Activated CD4-positive, alpha-beta memory T cell treated with anti-CD3 and anti-CD28 coated beads, Interleukin-2, amount 10 ng/mL, durations not matched to agents 7 days and 5 days (primary cell): ENCODE measurements around the gene SEC14L5. TPM values are rescaled to one million over a fixed set of nuclear protein-coding genes. Genes with fewer than 3 reads are reported as not detected.
A peak's percentile ranks its signal among the peaks of the same experiment; 100 is the strongest.
"Not testable (repeated sequence)": the region's sequence is repeated elsewhere in the genome, so short reads cannot be mapped to it uniquely, and the experiment has no call there.

Experiments used
- CTCF ChIA-PET: fragments of 350-600 bp; sonication (Branson Sonifier 250); formaldehyde crosslinking; loops from one replicate; lab custom pipeline; 2021; ENCODE audit warnings: antibody characterized with exemption, inconsistent platforms; lab: Charles Lee
- POLR2A ChIA-PET: fragments of 350-600 bp; sonication (Branson Sonifier 250); formaldehyde crosslinking; loops from one replicate; lab custom pipeline; 2021; ENCODE audit warnings: antibody characterized with exemption; lab: Charles Lee
- DNase-seq: peaks from one replicate; pipeline ENCODE4 v3.0.0-alpha.2; 2020
- H3K27ac Mint-ChIP-seq: one replicate; pipeline ENCODE4 v1.8.0; 2021; ENCODE audit warnings: mild to moderate bottlenecking, mixed read lengths
- H3K27me3 Mint-ChIP-seq: one replicate; pipeline ENCODE4 v1.8.0; 2021; ENCODE audit warnings: mixed read lengths
- H3K36me3 Mint-ChIP-seq: one replicate; pipeline ENCODE4 v1.8.0; 2021; ENCODE audit warnings: low read depth, mixed read lengths
- H3K4me1 Mint-ChIP-seq: one replicate; pipeline ENCODE4 v1.8.0; 2021; ENCODE audit warnings: mixed read lengths
- H3K4me3 Mint-ChIP-seq: one replicate; pipeline ENCODE4 v1.8.0; 2021; ENCODE audit warnings: mild to moderate bottlenecking, mixed read lengths
- H3K9me3 Mint-ChIP-seq: one replicate; pipeline ENCODE4 v1.8.0; 2021; ENCODE audit warnings: mixed read lengths
- total RNA-seq, 2 experiments: library from RNA; stranded (reverse); gene quantifications; one replicate each; pipeline ENCODE4 v1.2.3, GENCODE V29; 2021

Gene SEC14L5
- total RNA-seq, 2 experiments from 2014 or later, result 0.03 TPM; not detected in 1

DNA sequence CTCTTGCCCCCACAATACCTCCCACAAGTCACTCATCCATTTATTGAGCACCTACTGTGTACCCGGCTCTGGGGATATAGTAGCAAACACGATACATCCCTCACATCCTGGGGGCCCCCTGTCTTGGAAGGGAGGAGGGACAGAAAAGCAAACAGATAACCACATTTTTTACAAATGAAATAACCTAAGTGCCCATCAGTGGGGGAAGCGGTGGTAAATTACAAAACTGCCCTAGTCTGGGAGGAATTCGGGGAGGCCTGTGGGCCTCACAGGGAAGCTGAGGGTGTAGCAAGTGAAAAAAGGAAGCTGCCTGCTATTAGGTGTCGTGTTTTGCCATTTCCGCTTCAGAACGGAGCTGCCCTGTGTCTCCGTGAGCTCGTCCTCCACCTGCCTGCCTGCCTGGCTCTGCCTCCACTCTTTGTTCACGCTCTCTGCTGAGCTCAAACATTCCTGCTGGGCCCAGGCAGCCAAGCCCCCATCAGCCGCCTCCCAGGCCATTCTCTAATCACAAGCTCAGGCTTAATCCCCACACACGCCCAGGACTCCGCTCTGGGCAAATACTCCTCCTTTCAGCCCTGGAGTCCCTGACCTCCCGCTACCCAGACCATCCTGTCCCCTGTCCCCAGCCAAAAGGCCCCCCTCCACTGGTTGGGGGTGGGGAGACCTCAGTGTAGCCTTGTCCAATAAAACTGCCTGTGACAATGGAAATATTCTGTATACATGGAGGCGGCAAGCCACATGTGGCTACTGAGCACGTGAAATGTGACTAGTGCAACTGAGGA, 10.2 kb upstream of the SEC14L5 start:
- peaks cover 8% of the 10 kb centered on the region for H3K27me3 Mint-ChIP-seq
- ChIA-PET CTCF (interaction anchor here (0.9 kb wide), 1 partner anchor 9 kb away, joined by 4 read pairs; no protein-coding TSS in a partner anchor), POLR2A (no interaction called here)
- no peak overlapping the region for H3K4me3 Mint-ChIP-seq
- no peak overlapping the region for H3K27ac Mint-ChIP-seq
- H3K4me1 Mint-ChIP-seq, result peaks cover 1% of the 10 kb centered on the region
- no peak for DNase-seq
- H3K36me3 Mint-ChIP-seq, result no peaks in the 10 kb centered on the region
- no peaks in the 10 kb centered on the region for H3K9me3 Mint-ChIP-seq

DNA sequence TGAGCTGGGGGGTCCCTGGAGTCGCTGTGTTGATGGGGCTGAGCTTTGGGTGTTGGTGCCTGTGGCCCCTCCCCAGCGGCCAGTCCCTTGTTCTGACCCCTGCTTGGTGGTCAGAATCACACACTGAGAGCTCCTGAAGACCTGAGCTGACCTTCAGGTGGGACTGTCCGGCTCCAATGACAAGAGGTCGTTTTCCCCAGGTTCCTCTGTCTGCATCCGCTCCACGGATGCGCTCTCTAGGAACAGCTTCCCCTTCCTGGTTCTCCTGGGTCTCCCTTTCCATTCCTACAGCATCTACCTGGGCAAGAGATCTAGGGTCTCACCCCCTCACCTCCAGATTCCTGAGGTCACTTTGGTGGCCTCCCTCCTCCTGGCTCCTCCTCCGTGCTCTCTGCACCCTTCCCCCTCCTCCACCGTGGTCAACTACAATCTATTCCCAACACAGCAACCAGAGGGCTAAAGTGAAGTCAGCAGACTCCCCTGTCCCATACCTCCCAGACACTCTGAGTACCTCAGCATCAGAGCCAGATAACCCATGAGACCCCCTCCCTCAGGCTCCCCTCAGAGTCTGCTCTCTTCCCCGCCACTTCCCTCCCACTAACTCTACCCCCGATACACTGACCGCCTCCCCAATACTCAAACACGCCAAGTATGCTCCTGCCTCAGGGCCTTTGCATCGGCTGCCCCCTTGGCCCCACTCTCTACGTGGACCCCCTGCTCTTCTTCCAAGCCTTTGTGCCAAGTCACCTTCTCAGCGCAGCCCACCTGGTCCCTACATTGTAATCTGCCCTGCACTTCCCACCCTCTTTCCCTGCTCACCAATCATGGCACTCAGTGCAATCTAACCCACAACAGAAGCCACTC, 9.0 kb upstream of the SEC14L5 start:
- no peak for DNase-seq
- Mint-ChIP-seq H3K4me3 (no peak overlapping the region), H3K27me3 (peaks cover 9% of the 10 kb centered on the region), H3K27ac (no peak overlapping the region), H3K36me3 (no peaks in the 10 kb centered on the region), H3K9me3 (no peaks in the 10 kb centered on the region), H3K4me1 (peaks cover 1% of the 10 kb centered on the region)
- POLR2A ChIA-PET, result no interaction called here
- CTCF ChIA-PET, result no interaction called here

DNA sequence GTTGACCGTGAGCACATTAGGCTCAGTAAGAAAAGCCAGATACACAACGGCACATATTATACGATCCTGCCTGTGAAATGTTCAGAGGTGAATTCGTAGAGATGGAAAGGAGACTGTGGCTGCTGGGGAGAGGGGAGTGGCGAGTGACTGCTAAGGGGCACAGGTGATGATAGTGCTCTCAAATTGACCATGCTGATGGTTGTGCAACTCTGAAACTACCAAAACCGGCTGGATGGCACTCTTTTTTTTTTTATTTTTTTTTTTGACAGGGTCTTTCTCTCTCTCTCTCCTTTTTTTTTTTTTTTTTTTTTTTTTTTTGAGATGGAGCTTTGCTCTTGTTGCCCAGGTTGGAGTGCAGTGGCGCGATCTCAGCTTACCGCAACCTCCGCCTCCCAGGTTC, 8.1 kb upstream of the SEC14L5 start:
- peaks cover 11% of the 10 kb centered on the region for H3K27me3 Mint-ChIP-seq
- H3K27ac Mint-ChIP-seq, result no peak overlapping the region
- peaks cover 1% of the 10 kb centered on the region for H3K4me1 Mint-ChIP-seq
- ChIA-PET CTCF (no interaction called here), POLR2A (no interaction called here)
- H3K4me3 Mint-ChIP-seq, result no peak overlapping the region
- H3K9me3 Mint-ChIP-seq, result no peaks in the 10 kb centered on the region
- no peaks in the 10 kb centered on the region for H3K36me3 Mint-ChIP-seq
- DNase-seq, result no peak

DNA sequence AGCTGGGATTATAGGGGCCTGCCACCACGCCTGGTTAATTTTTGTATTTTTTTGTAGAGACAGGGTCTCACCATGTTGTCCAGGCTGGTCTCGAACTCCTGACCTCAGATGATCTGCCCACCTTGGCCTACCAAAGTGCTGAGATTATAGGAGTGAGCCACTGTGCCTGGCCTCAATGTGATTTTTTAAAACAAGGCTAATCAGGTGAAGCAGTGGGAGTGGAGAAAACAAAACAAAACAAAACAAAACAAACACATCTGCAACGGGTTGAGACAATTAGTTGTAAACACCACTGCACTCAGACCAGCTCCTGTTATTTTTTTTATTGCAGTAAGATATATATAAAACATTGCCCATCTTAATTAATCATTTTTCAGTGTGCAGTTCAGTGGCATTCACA, 6.5 kb upstream of the SEC14L5 start:
- H3K36me3 Mint-ChIP-seq, POLR2A ChIA-PET, H3K9me3 Mint-ChIP-seq, CTCF ChIA-PET, H3K4me1 Mint-ChIP-seq, DNase-seq, H3K27ac Mint-ChIP-seq, H3K4me3 Mint-ChIP-seq: not testable (repeated sequence)
- peaks cover 21% of the 10 kb centered on the region for H3K27me3 Mint-ChIP-seq

DNA sequence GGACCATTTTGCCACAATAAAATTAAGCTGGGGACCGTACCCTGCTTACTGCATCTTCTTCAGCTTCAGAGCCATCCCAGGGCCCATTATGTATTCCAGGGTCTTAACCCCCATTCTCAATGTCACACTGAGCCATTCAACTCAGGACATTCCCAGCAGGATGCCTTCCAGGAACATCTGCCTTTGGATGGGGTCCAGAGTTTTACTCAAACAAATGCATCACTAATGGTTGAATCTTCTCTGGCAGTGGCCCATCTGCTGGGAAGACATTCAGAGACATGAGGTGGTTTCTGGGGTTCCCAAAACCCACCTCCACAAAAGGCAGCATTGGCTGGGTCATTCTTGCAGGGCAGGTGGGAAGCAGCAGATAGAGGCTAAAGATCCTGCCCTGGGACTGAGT, 3.4 kb upstream of the SEC14L5 start:
- Mint-ChIP-seq H3K9me3 (no peaks in the 10 kb centered on the region), H3K36me3 (no peaks in the 10 kb centered on the region), H3K27ac (no peak overlapping the region), H3K4me3 (no peak overlapping the region), H3K27me3 (peaks cover 30% of the 10 kb centered on the region), H3K4me1 (peaks cover 19% of the 10 kb centered on the region)
- no peak for DNase-seq
- POLR2A ChIA-PET, result no interaction called here
- CTCF ChIA-PET, result interaction anchor here (0.7 to 1.2 kb wide), 2 partner anchors 153 to 545 kb away, joined by 3 to 4 read pairs; no protein-coding TSS in a partner anchor

DNA sequence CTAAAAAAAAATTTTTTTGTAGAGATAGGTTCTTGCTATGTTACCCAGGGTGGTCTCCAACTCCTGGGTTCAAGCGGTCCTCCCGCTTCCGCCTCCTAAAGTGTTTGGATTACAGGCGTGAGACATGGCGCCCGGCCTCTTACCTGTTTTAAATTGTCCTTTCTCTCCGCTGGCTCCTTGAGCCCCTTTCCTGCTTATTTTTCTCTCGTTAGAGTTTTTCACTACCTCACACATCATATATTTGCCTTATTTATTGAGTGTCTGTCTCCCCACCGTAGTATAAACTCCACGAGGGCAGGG, 760 bp upstream of the SEC14L5 start:
- DNase-seq, result no peak
- ChIA-PET CTCF (interaction anchor here (0.8 to 1.5 kb wide), 3 partner anchors 9 to 451 kb away, joined by 3 to 4 read pairs (median 3); no protein-coding TSS in a partner anchor), POLR2A (no interaction called here)
- H3K4me3 Mint-ChIP-seq, result peak overlapping the region; percentile 76
- peaks cover 32% of the 10 kb centered on the region for H3K27me3 Mint-ChIP-seq
- no peaks in the 10 kb centered on the region for H3K36me3 Mint-ChIP-seq
- no peak overlapping the region for H3K27ac Mint-ChIP-seq
- H3K4me1 Mint-ChIP-seq, result peaks cover 19% of the 10 kb centered on the region
- H3K9me3 Mint-ChIP-seq, result no peaks in the 10 kb centered on the region

DNA sequence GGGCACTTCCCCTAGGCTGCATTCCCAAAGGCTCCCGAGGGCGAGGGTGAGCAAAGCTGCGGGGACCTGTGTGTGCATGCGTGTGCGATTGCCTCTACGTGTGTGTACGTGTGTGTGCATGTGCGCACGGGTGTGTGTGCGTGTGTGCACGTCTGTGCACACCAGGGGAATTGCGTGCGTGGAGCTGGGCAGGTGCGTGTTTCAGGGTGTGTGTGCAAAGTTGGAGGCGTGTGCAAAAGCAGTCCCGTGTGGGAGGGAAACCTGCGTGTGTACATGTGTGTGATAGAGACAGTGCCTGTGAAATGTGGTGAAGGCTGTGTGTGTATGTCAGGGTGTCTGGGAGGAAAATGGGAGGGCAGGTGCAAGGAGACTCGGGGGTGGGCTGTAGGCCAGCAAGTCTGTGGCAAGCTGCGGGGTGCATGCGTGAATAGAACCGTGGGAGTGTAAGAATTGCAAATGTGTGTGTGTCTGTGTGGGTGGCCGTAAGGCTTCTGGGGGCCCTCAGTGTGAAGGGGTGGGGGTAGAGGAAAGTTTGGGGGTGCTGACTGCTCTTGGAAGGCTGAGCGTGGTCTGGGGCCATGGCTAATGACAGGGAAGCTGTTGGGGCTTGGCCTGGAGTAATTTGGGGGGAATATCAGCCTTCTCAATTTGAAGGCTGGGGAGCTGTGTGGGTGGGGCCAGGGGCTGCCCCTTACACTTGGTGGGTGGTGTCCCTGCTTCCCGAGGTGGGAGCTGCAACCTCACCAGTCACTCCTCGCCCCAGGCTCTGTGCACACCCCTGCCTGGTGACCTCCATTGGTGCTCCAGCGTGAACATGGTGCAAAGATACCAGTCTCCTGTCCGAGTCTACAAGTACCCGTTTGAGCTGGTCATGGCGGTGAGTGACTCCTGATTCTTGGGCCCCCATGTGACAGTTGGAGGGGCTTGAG, 644 bp downstream of the SEC14L5 start:
- POLR2A ChIA-PET, result no interaction called here
- peaks cover 19% of the 10 kb centered on the region for H3K4me1 Mint-ChIP-seq
- H3K27ac Mint-ChIP-seq, result no peak overlapping the region
- DNase-seq, result no peak
- peaks cover 32% of the 10 kb centered on the region for H3K27me3 Mint-ChIP-seq
- no peak overlapping the region for H3K4me3 Mint-ChIP-seq
- no peaks in the 10 kb centered on the region for H3K36me3 Mint-ChIP-seq
- CTCF ChIA-PET, result no interaction called here
- no peaks in the 10 kb centered on the region for H3K9me3 Mint-ChIP-seq

DNA sequence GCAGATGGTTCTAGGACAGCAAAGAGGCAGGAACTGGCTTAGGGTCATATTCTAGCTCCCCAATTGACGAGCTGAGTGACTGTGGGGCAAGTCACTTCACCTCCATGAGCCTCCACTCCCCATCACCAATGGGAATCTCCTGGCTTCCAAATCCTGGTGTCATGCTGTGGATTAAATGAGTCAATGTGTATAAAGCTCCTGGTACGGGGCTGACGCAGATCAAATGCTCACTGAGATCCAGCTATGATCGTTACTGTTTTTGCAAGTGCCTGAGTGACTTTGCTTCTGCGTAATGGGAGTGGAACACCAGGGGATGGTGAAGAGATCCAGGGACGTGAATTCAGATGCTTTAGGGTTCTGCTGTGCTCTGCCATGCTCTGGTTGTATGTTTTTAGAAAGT, 2.4 kb downstream of the SEC14L5 start:
- Mint-ChIP-seq H3K4me3 (no peak overlapping the region), H3K27me3 (peaks cover 26% of the 10 kb centered on the region), H3K36me3 (no peaks in the 10 kb centered on the region), H3K27ac (no peak overlapping the region), H3K4me1 (peaks cover 19% of the 10 kb centered on the region), H3K9me3 (no peaks in the 10 kb centered on the region)
- ChIA-PET POLR2A (no interaction called here), CTCF (no interaction called here)
- DNase-seq, result no peak

DNA sequence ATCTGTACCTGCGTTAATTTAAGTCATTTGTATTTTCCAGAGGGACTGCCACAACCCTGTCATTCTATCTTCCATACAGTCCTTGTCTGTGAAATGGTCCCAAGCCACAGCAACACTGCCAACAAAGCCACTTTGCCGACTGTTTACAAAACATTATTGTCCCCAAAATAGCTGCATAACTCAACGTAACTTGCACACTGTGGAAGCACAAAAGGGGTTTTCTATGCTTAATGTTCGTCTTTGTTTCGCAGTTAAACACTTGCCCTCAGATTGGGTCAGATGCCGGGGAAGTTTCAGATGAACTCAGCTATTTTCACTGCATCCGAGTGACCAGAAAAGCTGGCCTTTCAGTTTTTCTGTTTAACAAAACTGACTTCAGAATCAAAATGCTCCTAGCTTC, 4.6 kb downstream of the SEC14L5 start:
- Mint-ChIP-seq H3K4me1 (peaks cover 10% of the 10 kb centered on the region), H3K36me3 (no peaks in the 10 kb centered on the region), H3K27ac (no peak overlapping the region), H3K4me3 (no peak overlapping the region), H3K9me3 (no peaks in the 10 kb centered on the region), H3K27me3 (peaks cover 17% of the 10 kb centered on the region)
- POLR2A ChIA-PET, result no interaction called here
- no peak for DNase-seq
- CTCF ChIA-PET, result interaction anchor here (0.6 kb wide), 1 partner anchor 34 kb away, joined by 4 read pairs; no protein-coding TSS in a partner anchor

DNA sequence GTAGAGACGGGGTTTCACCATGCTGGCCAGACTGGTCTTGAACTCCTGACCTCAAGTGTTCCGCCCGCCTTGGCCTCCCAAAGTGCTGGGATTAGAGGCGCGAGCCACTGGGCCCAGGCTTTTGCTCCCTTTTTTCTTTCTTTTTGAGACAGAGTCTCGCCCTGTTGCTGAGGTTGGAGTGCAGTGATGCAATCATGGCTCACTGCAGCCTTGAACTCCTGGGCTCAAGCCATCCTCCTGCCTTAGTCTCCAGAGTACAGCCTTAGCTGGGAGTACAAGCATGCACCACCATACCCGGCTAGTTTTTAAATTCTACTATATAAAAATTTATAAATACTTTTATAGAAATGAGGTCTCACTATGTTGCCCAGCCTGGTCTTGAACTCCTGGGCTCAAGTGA, 5.4 kb downstream of the SEC14L5 start:
- CTCF ChIA-PET, H3K27ac Mint-ChIP-seq, H3K36me3 Mint-ChIP-seq, DNase-seq, H3K4me1 Mint-ChIP-seq, POLR2A ChIA-PET, H3K4me3 Mint-ChIP-seq, H3K9me3 Mint-ChIP-seq: not testable (repeated sequence)
- peaks cover 15% of the 10 kb centered on the region for H3K27me3 Mint-ChIP-seq

DNA sequence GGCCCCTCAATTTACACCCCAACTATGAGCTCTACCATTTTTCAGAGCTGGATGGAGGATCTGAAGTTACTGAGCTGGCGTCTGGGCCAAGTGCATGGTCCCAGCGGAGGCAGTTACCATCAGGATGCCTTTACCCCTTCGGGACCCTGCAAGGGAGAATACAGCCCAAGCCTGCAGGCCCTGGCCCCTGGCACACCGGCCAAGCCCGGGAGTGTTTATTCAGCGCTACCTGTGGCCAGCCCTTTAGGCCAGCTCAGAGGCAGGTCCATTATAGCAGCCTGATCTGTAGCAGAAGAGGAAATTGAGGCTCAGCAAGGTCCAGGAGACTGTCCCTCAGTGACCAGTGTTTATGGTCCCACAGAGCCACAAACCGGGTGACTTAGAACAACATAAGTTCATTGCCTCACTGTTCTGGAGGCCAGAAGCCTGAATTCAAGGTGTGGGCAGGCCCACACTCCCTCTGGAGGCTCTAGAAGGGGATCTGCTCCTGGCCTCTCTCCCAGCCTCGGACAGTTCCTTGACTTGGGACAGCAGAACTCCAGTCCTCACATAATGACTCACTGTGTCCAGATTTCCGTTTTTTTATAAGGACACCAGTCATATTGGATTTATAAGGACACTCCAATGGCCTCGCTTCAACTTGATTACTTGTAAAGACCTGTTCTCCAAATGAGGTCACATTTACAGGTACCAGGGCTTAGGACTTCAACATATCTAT, 8.8 kb downstream of the SEC14L5 start:
- Mint-ChIP-seq H3K4me1 (no peaks in the 10 kb centered on the region), H3K9me3 (peaks cover 8% of the 10 kb centered on the region), H3K27ac (no peak overlapping the region), H3K4me3 (no peak overlapping the region), H3K36me3 (no peaks in the 10 kb centered on the region), H3K27me3 (peaks cover 2% of the 10 kb centered on the region)
- CTCF ChIA-PET, result no interaction called here
- DNase-seq, result no peak
- POLR2A ChIA-PET, result no interaction called here

DNA sequence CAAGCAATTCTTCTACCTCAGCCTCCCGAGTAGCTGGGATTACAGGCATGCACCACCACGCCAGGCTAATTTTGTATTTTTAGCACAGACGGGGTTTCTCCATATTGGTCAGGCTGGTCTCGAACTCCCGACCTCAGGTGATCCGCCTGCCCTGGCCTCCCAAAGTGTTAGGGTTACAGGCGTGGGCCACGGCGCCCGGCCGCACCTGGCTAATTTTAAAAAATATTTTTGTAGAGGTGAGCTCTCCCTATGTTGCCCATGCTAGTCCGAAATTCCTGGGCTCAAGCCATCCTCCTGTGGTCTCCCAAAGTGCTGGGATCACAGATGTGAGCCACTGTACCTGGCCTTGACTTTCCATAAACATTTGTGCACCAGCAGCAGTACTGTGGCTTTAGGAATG, 10.1 kb downstream of the SEC14L5 start:
- H3K9me3 Mint-ChIP-seq, result peaks cover 16% of the 10 kb centered on the region
- H3K4me3 Mint-ChIP-seq, H3K27me3 Mint-ChIP-seq, CTCF ChIA-PET, DNase-seq, H3K27ac Mint-ChIP-seq, POLR2A ChIA-PET, H3K36me3 Mint-ChIP-seq: not testable (repeated sequence)
- H3K4me1 Mint-ChIP-seq, result peaks cover 12% of the 10 kb centered on the region
